ENCODE measurements around the gene HOGA1.
"Not testable (repeated sequence)": the region's sequence is repeated elsewhere in the genome, so short reads cannot be mapped to it uniquely, and the experiment has no call there.

The HOGA1 gene

GRCh38 chr10:97640174-97640867 is 56.1 kb downstream of the HOGA1 start, which contains the start of gene PI4K2A:
PI4K2A (plus strand) TSS chr10:97640671; CDS start chr10:97640743, 72 bp downstream.
- H3K27ac ChIP-seq (ENCODE audit: low read length), result peak within 1 kb of the TSS; percentile 79

GRCh38 chr10:97640868-97641811 is 57.0 kb downstream of the HOGA1 start:
- Histone ChIP-seq H4K20me1 (ENCODE audit: insufficient read depth, low read length) (peaks cover 7% of the 10 kb centered on the region; the same call in 1 of the 2 replicates), H3K36me3 (replicated peaks; ENCODE audit: low read depth, low read length) (peaks cover 13% of the 10 kb centered on the region), H3K4me1 (ENCODE audit: low read length) (peaks cover 17% of the 10 kb centered on the region), H3K27ac (ENCODE audit: low read length) (peak overlapping the region; percentile 79), H3K9ac (ENCODE audit: low read length) (peak overlapping the region; percentile 94), H3K27me3 (ENCODE audit: low read depth, low read length) (no peaks in the 10 kb centered on the region), H2AFZ (ENCODE audit: low read depth, low read length) (peak overlapping the region; percentile 11; the same call in 1 of the 2 replicates), H3K9me3 (ENCODE audit: insufficient read depth, low read length) (no peaks in the 10 kb centered on the region), H3K4me2 (ENCODE audit: low read length) (peak overlapping the region; percentile 71), H3K79me2 (ENCODE audit: low read length) (peaks cover 36% of the 10 kb centered on the region), H3K4me3 (ENCODE audit: low read length) (peak overlapping the region; percentile 99)
- TF ChIP-seq EZH2phosphoT487 (IDR thresholded peaks at IDR 0.05; ENCODE audit: low read depth) (no peak), CTCF (IDR thresholded peaks at IDR 0.05; ENCODE audit: low read depth, low read length) (no peak)

More at GRCh38 chr10:97640174-97640867, 56.1 kb downstream of the HOGA1 start, which contains the start of gene PI4K2A:
- Histone ChIP-seq H3K9me3 (ENCODE audit: insufficient read depth, low read length) (no peaks in the 10 kb centered on the region), H3K4me1 (ENCODE audit: low read length) (peaks cover 17% of the 10 kb centered on the region), H3K79me2 (ENCODE audit: low read length) (peaks cover 36% of the 10 kb centered on the region), H3K4me3 (ENCODE audit: low read length) (peak within 1 kb of the TSS; percentile 99), H3K9ac (ENCODE audit: low read length) (peak within 1 kb of the TSS; percentile 94), H3K27me3 (ENCODE audit: low read depth, low read length) (no peaks in the 10 kb centered on the region), H2AFZ (ENCODE audit: low read depth, low read length) (peak within 1 kb of the TSS; percentile 70; the same call in 1 of the 2 replicates), H3K36me3 (replicated peaks; ENCODE audit: low read depth, low read length) (peaks cover 13% of the 10 kb centered on the region), H3K4me2 (ENCODE audit: low read length) (peak within 1 kb of the TSS; percentile 71), H4K20me1 (ENCODE audit: insufficient read depth, low read length) (peaks cover 7% of the 10 kb centered on the region; the same call in 1 of the 2 replicates)
- TF ChIP-seq EZH2phosphoT487 (IDR thresholded peaks at IDR 0.05; ENCODE audit: low read depth) (no peak), CTCF (IDR thresholded peaks at IDR 0.05; ENCODE audit: low read depth, low read length) (no peak)

GRCh38 chr10:97642471-97643159 is 58.4 kb downstream of the HOGA1 start:
- not testable (repeated sequence) for H3K9me3 ChIP-seq (ENCODE audit: insufficient read depth, low read length); H4K20me1 ChIP-seq (ENCODE audit: insufficient read depth, low read length); H3K27me3 ChIP-seq (ENCODE audit: low read depth, low read length); H3K9ac ChIP-seq (ENCODE audit: low read length); H3K4me3 ChIP-seq (ENCODE audit: low read length); H3K4me2 ChIP-seq (ENCODE audit: low read length); H3K27ac ChIP-seq (ENCODE audit: low read length); H2AFZ ChIP-seq (ENCODE audit: low read depth, low read length)
- Histone ChIP-seq H3K4me1 (ENCODE audit: low read length) (peaks cover 17% of the 10 kb centered on the region), H3K36me3 (replicated peaks; ENCODE audit: low read depth, low read length) (peaks cover 13% of the 10 kb centered on the region), H3K79me2 (ENCODE audit: low read length) (peaks cover 39% of the 10 kb centered on the region)

GRCh38 chr10:97643441-97643985 is 59.3 kb downstream of the HOGA1 start:
- Histone ChIP-seq H3K9ac (ENCODE audit: low read length) (no peak overlapping the region), H2AFZ (ENCODE audit: low read depth, low read length) (no peak overlapping the region), H3K79me2 (ENCODE audit: low read length) (peaks cover 42% of the 10 kb centered on the region), H3K36me3 (replicated peaks; ENCODE audit: low read depth, low read length) (peaks cover 15% of the 10 kb centered on the region), H3K4me3 (ENCODE audit: low read length) (no peak overlapping the region), H3K4me2 (ENCODE audit: low read length) (no peak overlapping the region), H3K27ac (ENCODE audit: low read length) (no peak overlapping the region), H3K27me3 (ENCODE audit: low read depth, low read length) (no peaks in the 10 kb centered on the region), H4K20me1 (ENCODE audit: insufficient read depth, low read length) (peaks cover 7% of the 10 kb centered on the region), H3K9me3 (ENCODE audit: insufficient read depth, low read length) (no peaks in the 10 kb centered on the region), H3K4me1 (ENCODE audit: low read length) (peaks cover 15% of the 10 kb centered on the region)
- TF ChIP-seq CTCF (IDR thresholded peaks at IDR 0.05; ENCODE audit: low read depth, low read length) (no peak), EZH2phosphoT487 (IDR thresholded peaks at IDR 0.05; ENCODE audit: low read depth) (no peak)
